ENCODE measurements around the gene CFAP126. TPM values are rescaled to one million over a fixed set of nuclear protein-coding genes. Genes with fewer than 3 reads are reported as not detected.

CFAP126 gene
- not detected in 2 replicates for total RNA-seq

GRCh38 chr1:161367684-161368400 is at the start of gene CFAP126:
Gene CFAP126 (minus strand): TSS chr1:161367876. CDS start chr1:161367868, 8 bp downstream.

Other genes starting within 250 kb of the CFAP126 start
- 49.8 and 54.0 TPM in 2 replicates for gene PFDN2, start 249.8 kb downstream of the CFAP126 start, total RNA-seq
- gene NIT1, start 249.8 kb downstream of the CFAP126 start, total RNA-seq: 22.0 and 22.2 TPM in 2 replicates
- 20.3 and 35.1 TPM in 2 replicates for gene DEDD, start 235.2 kb downstream of the CFAP126 start, total RNA-seq
- 148 and 210 TPM in 2 replicates for gene UFC1, start 213.9 kb downstream of the CFAP126 start, total RNA-seq
- gene USP21, start 208.4 kb downstream of the CFAP126 start, total RNA-seq: 4.8 and 5.5 TPM in 2 replicates
- 8.9 and 12.6 TPM in 2 replicates for gene PPOX, start 201.4 kb downstream of the CFAP126 start, total RNA-seq
- gene B4GALT3, start 190.4 kb downstream of the CFAP126 start, total RNA-seq: 9.9 and 11.3 TPM in 2 replicates
- gene ADAMTS4, start 168.8 kb downstream of the CFAP126 start, total RNA-seq: 1.1 and 1.4 TPM in 2 replicates
- 196 and 209 TPM in 2 replicates for gene NDUFS2, start 165.5 kb downstream of the CFAP126 start, total RNA-seq
- not detected in 2 replicates for gene FCER1G, start 152.6 kb downstream of the CFAP126 start, total RNA-seq
- not detected in 2 replicates for gene APOA2, start 144.2 kb downstream of the CFAP126 start, total RNA-seq
- 9.0 and 10.9 TPM in 2 replicates for gene TOMM40L, start 141.8 kb downstream of the CFAP126 start, total RNA-seq
- gene NR1I3, start 129.7 kb downstream of the CFAP126 start, total RNA-seq: not detected in 2 replicates
- gene PCP4L1, start 109.1 kb downstream of the CFAP126 start, total RNA-seq: not detected in 2 replicates
- 0.77 and 1.4 TPM in 2 replicates for gene MPZ, start 57.9 kb downstream of the CFAP126 start, total RNA-seq
- gene SDHC, start 53.5 kb downstream of the CFAP126 start, total RNA-seq: 17.0 and 23.4 TPM in 2 replicates
- gene FCGR2A, start 137.6 kb upstream of the CFAP126 start, total RNA-seq: 2.5 and 3.0 TPM in 2 replicates
- gene HSPA6, start 156.7 kb upstream of the CFAP126 start, total RNA-seq: 4.4 and 8.4 TPM in 2 replicates
- gene FCGR3A, start 181.9 kb upstream of the CFAP126 start, total RNA-seq: not detected in 2 replicates